Left ventricle myocardium inferior (tissue), 1 donor: ENCODE data around the gene DCST2. TPM values are rescaled to one million over a fixed set of nuclear protein-coding genes. Genes with fewer than 3 reads are reported as not detected.
A peak's percentile ranks its signal among the peaks of the same experiment; 100 is the strongest.

Experiments
- DNase-seq: peaks from one replicate; pipeline ENCODE4 v3.0.0-alpha.2; 2020
- H3K27ac ChIP-seq: fragments of 200-600 bp; replicated peaks from 2 replicates; pipeline ENCODE4 v1.8.0; 2021
- H3K27me3 ChIP-seq: fragments of 200-600 bp; 2 replicates; pipeline ENCODE4 v1.8.0; 2021; ENCODE audit warnings: low read depth
- H3K36me3 ChIP-seq: fragments of 200-600 bp; 2 replicates; pipeline ENCODE4 v1.8.0; 2021
- H3K4me1 ChIP-seq: fragments of 200-600 bp; 2 replicates; pipeline ENCODE4 v1.8.0; 2021
- H3K4me3 ChIP-seq: fragments of 200-600 bp; 2 replicates; pipeline ENCODE4 v1.8.0; 2021; ENCODE audit warnings: mild to moderate bottlenecking, moderate library complexity
- H3K9me3 ChIP-seq: fragments of 200-600 bp; replicated peaks from 2 replicates; pipeline ENCODE4 v1.8.0; 2021
- intact Hi-C: fragments of 100-400 bp; cut with micrococcal nuclease; formaldehyde crosslinking; loops from one replicate; pipeline ENCODE4 v1.11.0; 2022
- total RNA-seq: library from RNA; stranded (reverse); fragmentation: NEBNext Ultra II Directional; extraction: Animal tissue kit (Norgen Biotek cat#: 25700); gene quantifications from one replicate; pipeline ENCODE4 v1.2.1, GENCODE V29; 2021
- TF ChIP-seq, protein P1 (sequence below): fragments of 200-600 bp; IDR thresholded peaks from 2 replicates; pipeline ENCODE4 v1.8.0; 2021; ENCODE audit warnings: antibody characterized with exemption, mild to moderate bottlenecking, borderline replicate concordance
- donor health status: DM: no; HTN: yes; CAD: no; lungs with severe emphysema.

The DCST2 gene
- total RNA-seq, 1 donor from 2014 or later, result not detected

DNA sequence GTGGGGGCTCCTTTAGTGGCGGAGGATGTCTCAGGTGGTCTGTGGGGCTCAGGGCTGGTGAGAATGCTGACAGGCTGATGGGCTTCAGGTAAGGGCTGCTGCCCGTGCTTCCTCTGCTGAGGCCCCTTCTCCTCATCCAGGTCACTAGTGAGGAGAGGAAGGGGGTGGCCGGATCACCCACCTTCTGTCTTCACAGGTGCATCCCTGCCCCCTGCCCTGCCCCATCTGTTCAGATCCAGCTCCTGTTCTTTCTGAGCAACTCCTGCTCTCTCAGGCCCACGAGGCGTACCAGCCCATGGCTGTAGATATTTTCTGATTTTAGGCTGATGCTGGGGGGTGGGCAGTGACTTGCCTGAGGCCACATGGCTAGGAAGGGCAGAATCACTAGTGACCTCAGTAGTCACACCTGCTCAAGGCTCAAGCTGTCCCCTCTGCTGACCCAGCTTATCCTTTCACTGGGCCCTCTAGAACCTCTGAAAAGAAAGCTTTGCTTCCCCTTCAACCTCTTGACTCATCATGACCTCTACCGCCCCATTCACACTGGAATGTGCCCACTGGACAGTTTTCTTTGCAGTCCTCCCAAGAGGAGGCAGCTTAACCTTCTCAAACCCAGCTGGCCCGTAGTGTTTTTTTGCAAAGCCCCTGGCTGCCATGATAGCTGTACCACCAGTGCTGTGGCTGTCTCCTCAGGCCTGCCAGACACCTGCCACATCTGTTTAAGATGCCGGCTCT, 14.8 kb downstream of the DCST2 start:
- Histone ChIP-seq H3K27me3 (no peaks in the 10 kb centered on the region), H3K4me3 (no peak overlapping the region), H3K27ac (no peak overlapping the region), H3K36me3 (peaks cover 30% of the 10 kb centered on the region), H3K9me3 (no peaks in the 10 kb centered on the region), H3K4me1 (peaks cover 35% of the 10 kb centered on the region)
- DNase-seq, result no peak
- TF ChIP-seq, protein P1, sequence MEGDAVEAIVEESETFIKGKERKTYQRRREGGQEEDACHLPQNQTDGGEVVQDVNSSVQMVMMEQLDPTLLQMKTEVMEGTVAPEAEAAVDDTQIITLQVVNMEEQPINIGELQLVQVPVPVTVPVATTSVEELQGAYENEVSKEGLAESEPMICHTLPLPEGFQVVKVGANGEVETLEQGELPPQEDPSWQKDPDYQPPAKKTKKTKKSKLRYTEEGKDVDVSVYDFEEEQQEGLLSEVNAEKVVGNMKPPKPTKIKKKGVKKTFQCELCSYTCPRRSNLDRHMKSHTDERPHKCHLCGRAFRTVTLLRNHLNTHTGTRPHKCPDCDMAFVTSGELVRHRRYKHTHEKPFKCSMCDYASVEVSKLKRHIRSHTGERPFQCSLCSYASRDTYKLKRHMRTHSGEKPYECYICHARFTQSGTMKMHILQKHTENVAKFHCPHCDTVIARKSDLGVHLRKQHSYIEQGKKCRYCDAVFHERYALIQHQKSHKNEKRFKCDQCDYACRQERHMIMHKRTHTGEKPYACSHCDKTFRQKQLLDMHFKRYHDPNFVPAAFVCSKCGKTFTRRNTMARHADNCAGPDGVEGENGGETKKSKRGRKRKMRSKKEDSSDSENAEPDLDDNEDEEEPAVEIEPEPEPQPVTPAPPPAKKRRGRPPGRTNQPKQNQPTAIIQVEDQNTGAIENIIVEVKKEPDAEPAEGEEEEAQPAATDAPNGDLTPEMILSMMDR, result no peak
- intact Hi-C loops, result no loop called here

DNA sequence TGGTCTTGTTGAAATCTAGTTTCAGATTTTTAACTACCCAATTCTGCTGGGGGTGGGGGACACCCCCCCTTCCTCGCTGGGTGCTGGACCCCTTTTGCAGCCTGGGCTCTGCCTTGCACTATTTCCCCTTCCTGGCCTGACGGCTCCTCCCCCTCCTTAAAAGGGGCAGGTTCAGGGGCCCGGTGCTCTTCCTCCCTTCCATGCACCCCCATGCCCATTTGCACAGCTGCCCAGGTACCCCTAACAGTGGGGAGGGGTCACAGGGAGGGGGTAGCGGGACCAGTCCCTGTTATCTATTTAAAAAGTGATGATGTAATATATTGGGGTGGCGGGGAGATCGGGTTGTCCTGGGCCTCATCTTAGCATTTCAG, 15.7 kb downstream of the DCST2 start:
- no peaks in the 10 kb centered on the region for H3K9me3 ChIP-seq
- no peak for DNase-seq
- peaks cover 40% of the 10 kb centered on the region for H3K4me1 ChIP-seq
- H3K4me3 ChIP-seq, result peak overlapping the region; percentile 67
- H3K36me3 ChIP-seq, result peaks cover 30% of the 10 kb centered on the region
- peak overlapping the region; percentile 92 for H3K27ac ChIP-seq
- intact Hi-C loops, result no loop called here
- TF ChIP-seq, protein P1, result no peak
- H3K27me3 ChIP-seq, result no peaks in the 10 kb centered on the region

DNA sequence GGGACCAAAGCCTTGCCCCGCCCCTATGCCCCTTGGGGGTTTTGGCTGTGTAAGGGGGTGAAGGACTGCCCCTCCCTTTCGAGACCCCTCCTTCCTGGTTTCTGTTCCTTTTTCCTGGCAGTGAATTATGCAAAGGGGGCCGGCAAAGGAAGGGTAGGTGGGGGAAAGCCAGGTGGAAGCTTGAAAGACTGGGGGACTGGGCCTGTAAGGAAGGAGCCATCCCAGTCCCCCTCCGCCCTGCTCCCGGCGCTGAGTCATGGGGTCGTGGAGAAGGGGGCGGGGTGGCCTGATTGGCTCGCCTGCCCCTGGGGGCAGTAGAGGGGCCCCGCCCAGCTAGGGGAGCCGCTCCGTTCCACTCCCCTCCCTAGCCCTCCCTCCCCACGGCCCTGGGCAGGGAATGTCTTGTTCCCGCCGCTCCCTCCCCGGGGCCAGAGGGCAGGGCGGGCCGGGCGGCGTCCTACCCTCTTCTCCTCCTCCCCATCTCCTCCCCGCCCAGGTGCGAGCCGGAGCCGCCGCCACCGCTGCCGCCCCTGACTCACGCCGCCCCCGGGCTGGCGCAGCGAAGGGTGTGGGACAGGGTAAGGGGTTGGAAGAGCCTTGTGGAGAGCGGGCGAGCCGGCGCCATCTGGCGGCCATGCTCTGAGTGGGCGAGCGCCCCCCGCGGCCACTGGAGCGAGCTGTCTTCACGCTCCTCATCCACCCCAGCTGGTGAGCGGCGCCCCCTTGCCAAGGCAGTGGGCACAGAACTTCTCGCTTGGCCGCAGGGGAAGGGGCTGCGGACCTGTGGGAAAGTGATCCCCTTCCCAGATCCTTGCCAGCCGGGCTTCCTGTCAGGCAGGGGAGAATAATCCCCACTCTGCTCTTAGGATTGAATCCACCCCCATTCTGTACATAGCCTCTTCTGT, 16.3 kb downstream of the DCST2 start:
- H3K4me3 ChIP-seq, result peak overlapping the region; percentile 67
- intact Hi-C loops, result no loop called here
- TF ChIP-seq, protein P1, result peak; percentile 99
- H3K27me3 ChIP-seq, result no peaks in the 10 kb centered on the region
- peaks cover 41% of the 10 kb centered on the region for H3K4me1 ChIP-seq
- peak; percentile 90 for DNase-seq
- H3K36me3 ChIP-seq, result peaks cover 30% of the 10 kb centered on the region
- H3K9me3 ChIP-seq, result no peaks in the 10 kb centered on the region
- H3K27ac ChIP-seq, result peak overlapping the region; percentile 92

DNA sequence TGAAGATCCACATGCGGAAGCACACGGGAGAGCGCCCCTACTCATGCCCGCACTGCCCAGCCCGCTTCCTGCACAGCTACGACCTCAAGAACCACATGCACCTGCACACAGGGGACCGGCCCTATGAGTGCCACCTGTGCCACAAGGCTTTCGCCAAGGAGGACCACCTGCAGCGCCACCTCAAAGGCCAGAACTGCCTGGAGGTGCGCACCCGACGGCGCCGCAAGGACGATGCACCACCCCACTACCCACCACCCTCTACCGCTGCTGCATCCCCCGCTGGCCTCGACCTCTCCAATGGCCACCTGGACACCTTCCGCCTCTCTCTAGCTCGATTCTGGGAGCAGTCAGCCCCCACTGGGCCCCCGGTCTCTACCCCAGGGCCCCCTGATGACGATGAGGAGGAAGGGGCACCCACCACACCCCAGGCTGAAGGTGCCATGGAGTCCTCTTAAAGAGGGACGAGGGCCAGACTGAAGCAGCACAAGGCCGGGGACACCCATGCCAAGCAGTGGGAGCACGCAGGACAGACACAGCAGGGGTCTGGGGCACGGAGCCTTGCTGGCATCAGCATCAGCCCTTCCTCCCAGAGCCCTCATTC, 17.2 kb downstream of the DCST2 start:
- TF ChIP-seq, protein P1, result no peak
- intact Hi-C loops, result no loop called here
- no peak overlapping the region for H3K4me3 ChIP-seq
- no peak for DNase-seq
- peak overlapping the region; percentile 92 for H3K27ac ChIP-seq
- H3K27me3 ChIP-seq, result no peaks in the 10 kb centered on the region
- H3K9me3 ChIP-seq, result no peaks in the 10 kb centered on the region
- H3K4me1 ChIP-seq, result peaks cover 51% of the 10 kb centered on the region
- peaks cover 30% of the 10 kb centered on the region for H3K36me3 ChIP-seq

DNA sequence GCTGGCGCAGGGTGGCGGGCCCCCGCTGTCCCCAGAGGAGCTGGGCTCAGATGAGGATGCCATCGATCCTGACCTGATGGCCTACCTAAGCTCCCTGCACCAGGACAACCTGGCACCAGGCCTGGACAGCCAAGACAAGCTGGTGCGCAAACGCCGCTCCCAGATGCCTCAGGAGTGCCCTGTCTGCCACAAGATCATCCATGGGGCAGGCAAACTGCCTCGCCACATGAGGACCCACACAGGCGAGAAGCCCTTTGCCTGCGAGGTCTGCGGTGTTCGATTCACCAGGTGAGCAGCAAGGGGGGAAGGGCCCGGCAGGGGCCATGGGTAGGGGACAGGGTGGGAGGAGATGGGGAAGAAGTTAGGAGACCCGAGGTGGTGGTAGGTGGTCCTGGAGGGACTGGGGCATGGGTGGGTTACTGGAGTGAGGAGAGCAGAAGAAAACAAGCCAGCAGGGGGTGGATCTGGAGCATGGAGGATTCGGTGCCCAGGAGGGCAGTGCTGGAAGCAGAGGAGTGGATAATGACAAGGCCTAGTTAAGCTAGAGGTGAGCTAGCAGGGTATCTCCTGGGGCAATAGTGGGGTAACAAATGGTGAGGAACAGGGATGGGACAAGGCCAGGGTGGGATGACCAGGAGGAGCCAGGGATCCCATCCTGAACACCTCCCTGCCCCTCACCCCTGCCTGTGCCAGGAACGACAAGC, 17.9 kb downstream of the DCST2 start:
- TF ChIP-seq, protein P1, result no peak
- Histone ChIP-seq H3K9me3 (no peaks in the 10 kb centered on the region), H3K4me1 (peaks cover 57% of the 10 kb centered on the region), H3K4me3 (no peak overlapping the region), H3K36me3 (peaks cover 30% of the 10 kb centered on the region), H3K27ac (peak overlapping the region; percentile 92), H3K27me3 (no peaks in the 10 kb centered on the region)
- no peak for DNase-seq
- intact Hi-C loops, result no loop called here
